Measurements from ENCODE around the gene SERHL2. TPM values are rescaled to one million over a fixed set of nuclear protein-coding genes. Genes with fewer than 3 reads are reported as not detected.
A peak's percentile ranks its signal among the peaks of the same experiment; 100 is the strongest.

SERHL2 gene
- total RNA-seq, 1 donor: 2.9 TPM

- H3K79me2 ChIP-seq (ENCODE audit: insufficient read depth, low read length): no peaks in the 10 kb centered on the region
- H3K27ac ChIP-seq (ENCODE audit: low read depth, low read length): peak overlapping the region; percentile 76
- H3K27me3 ChIP-seq (ENCODE audit: insufficient read depth, low read length): no peaks in the 10 kb centered on the region
- no peak overlapping the region for H2AFZ ChIP-seq (ENCODE audit: low read length)
- no peak overlapping the region for H3K4me2 ChIP-seq (ENCODE audit: insufficient read depth, low read length)
- H3K4me1 ChIP-seq (ENCODE audit: insufficient read depth, low read length): peaks cover 48% of the 10 kb centered on the region
- H3K9me3 ChIP-seq (ENCODE audit: low read depth, low read length): no peaks in the 10 kb centered on the region
- H3K36me3 ChIP-seq (ENCODE audit: insufficient read depth, low read length): peaks cover 22% of the 10 kb centered on the region
- H4K20me1 ChIP-seq (ENCODE audit: insufficient read depth, low read length): peaks cover 5% of the 10 kb centered on the region
- TF ChIP-seq CTCF (IDR thresholded peaks at IDR 0.05; ENCODE audit: extremely low read depth, low read depth, low read length): no peak
- peak; percentile 61 for DNase-seq (ENCODE audit: insufficient read length, low spot score, missing footprints)
- H3K4me3 ChIP-seq (ENCODE audit: insufficient read depth, low read length): no peak overlapping the region
These were observed 65.7 kb downstream of the SERHL2 start for GRCh38 chr22:42619261-42620063.

GRCh38 chr22:42620084-42620483, 66.3 kb downstream of the SERHL2 start:
- DNase-seq (ENCODE audit: insufficient read length, low spot score, missing footprints): no peak
- TF ChIP-seq CTCF (IDR thresholded peaks at IDR 0.05; ENCODE audit: extremely low read depth, low read depth, low read length): no peak
- peak overlapping the region; percentile 76 for H3K27ac ChIP-seq (ENCODE audit: low read depth, low read length)

GRCh38 chr22:42621505-42622002, 67.8 kb downstream of the SERHL2 start:
- Histone ChIP-seq H3K4me1 (ENCODE audit: insufficient read depth, low read length) (peaks cover 41% of the 10 kb centered on the region), H3K9me3 (ENCODE audit: low read depth, low read length) (no peaks in the 10 kb centered on the region), H2AFZ (ENCODE audit: low read length) (no peak overlapping the region), H3K4me2 (ENCODE audit: insufficient read depth, low read length) (peak overlapping the region; percentile 65), H3K4me3 (ENCODE audit: insufficient read depth, low read length) (peak overlapping the region; percentile 29), H3K36me3 (ENCODE audit: insufficient read depth, low read length) (peaks cover 35% of the 10 kb centered on the region), H4K20me1 (ENCODE audit: insufficient read depth, low read length) (peaks cover 5% of the 10 kb centered on the region), H3K79me2 (ENCODE audit: insufficient read depth, low read length) (no peaks in the 10 kb centered on the region), H3K27me3 (ENCODE audit: insufficient read depth, low read length) (no peaks in the 10 kb centered on the region), H3K27ac (ENCODE audit: low read depth, low read length) (peak overlapping the region; percentile 76)
- peak; percentile 98 for DNase-seq (ENCODE audit: insufficient read length, low spot score, missing footprints)
- peak; percentile 95 for TF ChIP-seq CTCF (IDR thresholded peaks at IDR 0.05; ENCODE audit: extremely low read depth, low read depth, low read length)

More at GRCh38 chr22:42620084-42620483, 66.3 kb downstream of the SERHL2 start:
- H3K4me3 ChIP-seq (ENCODE audit: insufficient read depth, low read length): peak overlapping the region; percentile 6
- H3K79me2 ChIP-seq (ENCODE audit: insufficient read depth, low read length): no peaks in the 10 kb centered on the region
- no peaks in the 10 kb centered on the region for H3K9me3 ChIP-seq (ENCODE audit: low read depth, low read length)
- H4K20me1 ChIP-seq (ENCODE audit: insufficient read depth, low read length): peaks cover 5% of the 10 kb centered on the region
- peak overlapping the region; percentile 65 for H3K4me2 ChIP-seq (ENCODE audit: insufficient read depth, low read length)
- H3K36me3 ChIP-seq (ENCODE audit: insufficient read depth, low read length): peaks cover 26% of the 10 kb centered on the region
- peaks cover 48% of the 10 kb centered on the region for H3K4me1 ChIP-seq (ENCODE audit: insufficient read depth, low read length)
- H3K27me3 ChIP-seq (ENCODE audit: insufficient read depth, low read length): no peaks in the 10 kb centered on the region
- H2AFZ ChIP-seq (ENCODE audit: low read length): no peak overlapping the region

GRCh38 chr22:42622061-42622710, 68.4 kb downstream of the SERHL2 start:
- Histone ChIP-seq H3K4me2 (ENCODE audit: insufficient read depth, low read length) (no peak overlapping the region), H3K36me3 (ENCODE audit: insufficient read depth, low read length) (peaks cover 41% of the 10 kb centered on the region), H3K79me2 (ENCODE audit: insufficient read depth, low read length) (no peaks in the 10 kb centered on the region), H3K9me3 (ENCODE audit: low read depth, low read length) (no peaks in the 10 kb centered on the region), H3K27ac (ENCODE audit: low read depth, low read length) (peak overlapping the region; percentile 76), H3K27me3 (ENCODE audit: insufficient read depth, low read length) (no peaks in the 10 kb centered on the region), H3K4me1 (ENCODE audit: insufficient read depth, low read length) (peaks cover 37% of the 10 kb centered on the region), H2AFZ (ENCODE audit: low read length) (no peak overlapping the region), H3K4me3 (ENCODE audit: insufficient read depth, low read length) (no peak overlapping the region), H4K20me1 (ENCODE audit: insufficient read depth, low read length) (peaks cover 5% of the 10 kb centered on the region)
- peak; percentile 84 for DNase-seq (ENCODE audit: insufficient read length, low spot score, missing footprints)
- no peak for TF ChIP-seq CTCF (IDR thresholded peaks at IDR 0.05; ENCODE audit: extremely low read depth, low read depth, low read length)

Measured in osteoblast (primary cell).